ENCODE data around the gene OLIG2. TPM values are rescaled to one million over a fixed set of nuclear protein-coding genes. Genes with fewer than 3 reads are reported as not detected.

OLIG2 gene
- polyA plus RNA-seq, 1 of the 3 experiments (the other 2 are of a cell fraction): not detected

- no peaks in the 10 kb centered on the region for H4K20me1 ChIP-seq (ENCODE audit: insufficient read depth)
- H3K9me2 ChIP-seq: no peaks in the 10 kb centered on the region
- CTCF ChIA-PET: no interaction called here
- POLR2A ChIA-PET: no interaction called here
- no peak overlapping the region for H3K9ac ChIP-seq
- H3K4me1 ChIP-seq (ENCODE audit: control insufficient read depth in 1 of 2, insufficient read depth in 2 of 2, low read depth in 1 of 2, low read length in 1 of 2): no peaks in the 10 kb centered on the region
- H3K79me2 ChIP-seq (ENCODE audit: insufficient read depth): no peaks in the 10 kb centered on the region
- H3F3A ChIP-seq (replicated peaks; ENCODE audit: insufficient read depth): no peaks in the 10 kb centered on the region
- no peak overlapping the region for H3K4me3 ChIP-seq (ENCODE audit: low read depth in 2 of 2, low read length in 1 of 2)
- no peaks in the 10 kb centered on the region for H3K36me3 ChIP-seq (replicated peaks in 1 of 2; ENCODE audit: control insufficient read depth in 1 of 2, insufficient read depth in 2 of 2, low read length in 1 of 2)
- peak overlapping the region; percentile 68; the same call in 1 of the 2 replicates for H3K4me2 ChIP-seq
- TF ChIP-seq RCOR1 (IDR thresholded peaks at IDR 0.05; ENCODE audit: low read length) (no peak), ELF1 (IDR thresholded peaks at IDR 0.05) (no peak), POLR2AphosphoS5 (IDR thresholded peaks at IDR 0.05; ENCODE audit: low read depth, low read length) (no peak), JUND (IDR thresholded peaks at IDR 0.05) (no peak), FOXJ3 (CRISPR knock-in tag; IDR thresholded peaks at IDR 0.05) (no peak), IRF3 (IDR thresholded peaks at IDR 0.05; ENCODE audit: low read depth, low read length) (no peak)
- TF ChIP-seq, protein P1, sequence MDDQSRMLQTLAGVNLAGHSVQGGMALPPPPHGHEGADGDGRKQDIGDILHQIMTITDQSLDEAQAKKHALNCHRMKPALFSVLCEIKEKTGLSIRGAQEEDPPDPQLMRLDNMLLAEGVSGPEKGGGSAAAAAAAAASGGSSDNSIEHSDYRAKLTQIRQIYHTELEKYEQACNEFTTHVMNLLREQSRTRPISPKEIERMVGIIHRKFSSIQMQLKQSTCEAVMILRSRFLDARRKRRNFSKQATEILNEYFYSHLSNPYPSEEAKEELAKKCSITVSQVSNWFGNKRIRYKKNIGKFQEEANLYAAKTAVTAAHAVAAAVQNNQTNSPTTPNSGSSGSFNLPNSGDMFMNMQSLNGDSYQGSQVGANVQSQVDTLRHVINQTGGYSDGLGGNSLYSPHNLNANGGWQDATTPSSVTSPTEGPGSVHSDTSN (IDR thresholded peaks at IDR 0.05): no peak
- TF ChIP-seq, protein P2, sequence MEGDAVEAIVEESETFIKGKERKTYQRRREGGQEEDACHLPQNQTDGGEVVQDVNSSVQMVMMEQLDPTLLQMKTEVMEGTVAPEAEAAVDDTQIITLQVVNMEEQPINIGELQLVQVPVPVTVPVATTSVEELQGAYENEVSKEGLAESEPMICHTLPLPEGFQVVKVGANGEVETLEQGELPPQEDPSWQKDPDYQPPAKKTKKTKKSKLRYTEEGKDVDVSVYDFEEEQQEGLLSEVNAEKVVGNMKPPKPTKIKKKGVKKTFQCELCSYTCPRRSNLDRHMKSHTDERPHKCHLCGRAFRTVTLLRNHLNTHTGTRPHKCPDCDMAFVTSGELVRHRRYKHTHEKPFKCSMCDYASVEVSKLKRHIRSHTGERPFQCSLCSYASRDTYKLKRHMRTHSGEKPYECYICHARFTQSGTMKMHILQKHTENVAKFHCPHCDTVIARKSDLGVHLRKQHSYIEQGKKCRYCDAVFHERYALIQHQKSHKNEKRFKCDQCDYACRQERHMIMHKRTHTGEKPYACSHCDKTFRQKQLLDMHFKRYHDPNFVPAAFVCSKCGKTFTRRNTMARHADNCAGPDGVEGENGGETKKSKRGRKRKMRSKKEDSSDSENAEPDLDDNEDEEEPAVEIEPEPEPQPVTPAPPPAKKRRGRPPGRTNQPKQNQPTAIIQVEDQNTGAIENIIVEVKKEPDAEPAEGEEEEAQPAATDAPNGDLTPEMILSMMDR (IDR thresholded peaks at IDR 0.05): no peak
- TF ChIP-seq, protein P3, sequence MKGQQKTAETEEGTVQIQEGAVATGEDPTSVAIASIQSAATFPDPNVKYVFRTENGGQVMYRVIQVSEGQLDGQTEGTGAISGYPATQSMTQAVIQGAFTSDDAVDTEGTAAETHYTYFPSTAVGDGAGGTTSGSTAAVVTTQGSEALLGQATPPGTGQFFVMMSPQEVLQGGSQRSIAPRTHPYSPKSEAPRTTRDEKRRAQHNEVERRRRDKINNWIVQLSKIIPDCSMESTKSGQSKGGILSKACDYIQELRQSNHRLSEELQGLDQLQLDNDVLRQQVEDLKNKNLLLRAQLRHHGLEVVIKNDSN (IDR thresholded peaks at IDR 0.05; ENCODE audit: borderline replicate concordance, low read depth): no peak
- H2AFZ ChIP-seq (ENCODE audit: low read depth): no peak overlapping the region
- H3K27ac ChIP-seq (ENCODE audit: low read depth in 2 of 2, low read length in 1 of 2): no peak overlapping the region
- no peaks in the 10 kb centered on the region for H3K9me3 ChIP-seq
- DNase-seq: no peak
- 9% methylated on average over 30 of the region's 38 CpGs for WGBS (ENCODE audit: low lambda C conversion rate)
- H3K27me3 ChIP-seq (ENCODE audit: insufficient read depth): peaks cover 97% of the 10 kb centered on the region
Measured at GRCh38 chr21:33071770-33072306, 46.1 kb downstream of the OLIG2 start.

DNA sequence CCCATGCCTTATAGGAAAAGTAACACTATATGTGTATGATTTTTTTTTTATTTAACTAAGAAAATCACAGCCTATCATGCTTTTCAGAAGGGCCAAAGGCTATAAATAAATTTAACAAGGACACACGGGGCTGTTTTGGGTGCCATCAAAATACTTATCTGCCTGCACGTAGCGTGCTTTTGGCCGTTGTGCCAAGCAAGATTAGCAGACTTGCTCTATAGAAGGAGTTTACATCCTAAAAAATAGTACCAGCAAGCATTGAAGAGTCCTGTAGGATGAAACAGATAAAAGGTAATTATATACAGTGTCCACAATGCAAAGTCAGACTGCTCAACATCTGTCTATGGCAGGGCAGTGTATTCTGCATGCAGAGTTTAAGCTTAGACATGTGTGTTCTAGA is 47.9 kb downstream of the OLIG2 start:
- no peak overlapping the region for H2AFZ ChIP-seq (ENCODE audit: low read depth)
- H3K36me3 ChIP-seq (replicated peaks in 1 of 2; ENCODE audit: control insufficient read depth in 1 of 2, insufficient read depth in 2 of 2, low read length in 1 of 2): no peaks in the 10 kb centered on the region
- no peaks in the 10 kb centered on the region for H3K79me2 ChIP-seq (ENCODE audit: insufficient read depth)
- TF ChIP-seq REST (IDR thresholded peaks at IDR 0.05; ENCODE audit: low read depth, low read length): no peak
- H3K27me3 ChIP-seq (ENCODE audit: insufficient read depth): peaks cover 97% of the 10 kb centered on the region
- H4K20me1 ChIP-seq (ENCODE audit: insufficient read depth): no peaks in the 10 kb centered on the region
- H3F3A ChIP-seq (replicated peaks; ENCODE audit: insufficient read depth): no peaks in the 10 kb centered on the region
- H3K27ac ChIP-seq (ENCODE audit: low read depth in 2 of 2, low read length in 1 of 2): no peak overlapping the region
- no peak overlapping the region for H3K9ac ChIP-seq
- WGBS (ENCODE audit: low lambda C conversion rate): 14% methylated on average over 4 of the region's 4 CpGs
- H3K9me2 ChIP-seq: no peaks in the 10 kb centered on the region
- ChIA-PET CTCF (no interaction called here), POLR2A (no interaction called here)
- no peaks in the 10 kb centered on the region for H3K4me1 ChIP-seq (ENCODE audit: control insufficient read depth in 1 of 2, insufficient read depth in 2 of 2, low read depth in 1 of 2, low read length in 1 of 2)
- no peak for DNase-seq
- H3K4me2 ChIP-seq: no peak overlapping the region
- no peak overlapping the region for H3K4me3 ChIP-seq (ENCODE audit: low read depth in 2 of 2, low read length in 1 of 2)
- H3K9me3 ChIP-seq: no peaks in the 10 kb centered on the region

Data from SK-N-SH (cell line).